ENCODE measurements around the gene GOLGA6A. TPM values are rescaled to one million over a fixed set of nuclear protein-coding genes. Genes with fewer than 3 reads are reported as not detected.

The GOLGA6A gene
- total and polyA plus RNA-seq, 9 of the 15 experiments (the other 6 are each of a cell fraction or from before 2014, with no cell fraction given), result not detected

DNA sequence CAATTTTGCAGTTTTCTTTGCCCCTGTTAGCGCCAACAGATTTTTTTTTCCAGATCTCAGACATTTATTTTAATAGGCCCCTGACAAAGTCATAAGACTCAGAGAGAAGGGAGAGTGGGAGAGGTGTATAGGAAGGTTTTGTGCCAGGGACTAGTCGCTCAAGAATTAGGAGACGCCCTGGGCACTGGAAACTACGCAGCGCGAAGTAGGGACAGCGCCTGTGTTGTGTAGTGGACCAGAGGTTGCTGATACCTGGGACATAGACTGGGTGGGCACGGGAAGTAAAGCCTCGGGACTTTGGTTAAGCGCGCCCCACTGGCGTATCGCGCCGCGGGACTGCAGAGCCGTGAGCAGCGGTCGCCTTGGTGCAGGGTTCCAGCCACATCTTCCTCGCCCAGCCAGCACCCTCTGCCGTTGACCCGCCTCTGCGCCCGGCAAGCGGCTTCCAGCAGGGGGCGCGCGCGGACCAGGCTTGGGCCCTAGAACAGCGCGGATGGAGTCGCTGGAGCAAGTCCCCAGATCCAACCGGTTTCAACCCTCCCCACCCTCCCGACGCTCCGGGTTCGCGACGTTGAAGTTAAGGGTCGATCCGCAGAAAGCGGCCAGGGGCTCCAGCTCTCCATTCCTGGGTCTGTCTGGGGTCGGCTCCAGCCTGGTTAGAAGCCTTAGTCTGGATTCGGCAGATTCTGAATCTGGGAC, 45.1 kb upstream of the GOLGA6A start (continued):
- TF ChIP-seq, protein P1, sequence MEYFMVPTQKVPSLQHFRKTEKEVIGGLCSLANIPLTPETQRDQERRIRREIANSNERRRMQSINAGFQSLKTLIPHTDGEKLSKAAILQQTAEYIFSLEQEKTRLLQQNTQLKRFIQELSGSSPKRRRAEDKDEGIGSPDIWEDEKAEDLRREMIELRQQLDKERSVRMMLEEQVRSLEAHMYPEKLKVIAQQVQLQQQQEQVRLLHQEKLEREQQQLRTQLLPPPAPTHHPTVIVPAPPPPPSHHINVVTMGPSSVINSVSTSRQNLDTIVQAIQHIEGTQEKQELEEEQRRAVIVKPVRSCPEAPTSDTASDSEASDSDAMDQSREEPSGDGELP (CRISPR knock-in tag; IDR thresholded peaks at IDR 0.05; ENCODE audit: borderline replicate concordance), result peak; percentile 68; the same call in 1 of the 2 replicates
- TF ChIP-seq, protein P2, sequence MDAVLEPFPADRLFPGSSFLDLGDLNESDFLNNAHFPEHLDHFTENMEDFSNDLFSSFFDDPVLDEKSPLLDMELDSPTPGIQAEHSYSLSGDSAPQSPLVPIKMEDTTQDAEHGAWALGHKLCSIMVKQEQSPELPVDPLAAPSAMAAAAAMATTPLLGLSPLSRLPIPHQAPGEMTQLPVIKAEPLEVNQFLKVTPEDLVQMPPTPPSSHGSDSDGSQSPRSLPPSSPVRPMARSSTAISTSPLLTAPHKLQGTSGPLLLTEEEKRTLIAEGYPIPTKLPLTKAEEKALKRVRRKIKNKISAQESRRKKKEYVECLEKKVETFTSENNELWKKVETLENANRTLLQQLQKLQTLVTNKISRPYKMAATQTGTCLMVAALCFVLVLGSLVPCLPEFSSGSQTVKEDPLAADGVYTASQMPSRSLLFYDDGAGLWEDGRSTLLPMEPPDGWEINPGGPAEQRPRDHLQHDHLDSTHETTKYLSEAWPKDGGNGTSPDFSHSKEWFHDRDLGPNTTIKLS (IDR thresholded peaks at IDR 0.05; ENCODE audit: borderline replicate concordance, low read depth), result no peak
- TF ChIP-seq, protein P3, sequence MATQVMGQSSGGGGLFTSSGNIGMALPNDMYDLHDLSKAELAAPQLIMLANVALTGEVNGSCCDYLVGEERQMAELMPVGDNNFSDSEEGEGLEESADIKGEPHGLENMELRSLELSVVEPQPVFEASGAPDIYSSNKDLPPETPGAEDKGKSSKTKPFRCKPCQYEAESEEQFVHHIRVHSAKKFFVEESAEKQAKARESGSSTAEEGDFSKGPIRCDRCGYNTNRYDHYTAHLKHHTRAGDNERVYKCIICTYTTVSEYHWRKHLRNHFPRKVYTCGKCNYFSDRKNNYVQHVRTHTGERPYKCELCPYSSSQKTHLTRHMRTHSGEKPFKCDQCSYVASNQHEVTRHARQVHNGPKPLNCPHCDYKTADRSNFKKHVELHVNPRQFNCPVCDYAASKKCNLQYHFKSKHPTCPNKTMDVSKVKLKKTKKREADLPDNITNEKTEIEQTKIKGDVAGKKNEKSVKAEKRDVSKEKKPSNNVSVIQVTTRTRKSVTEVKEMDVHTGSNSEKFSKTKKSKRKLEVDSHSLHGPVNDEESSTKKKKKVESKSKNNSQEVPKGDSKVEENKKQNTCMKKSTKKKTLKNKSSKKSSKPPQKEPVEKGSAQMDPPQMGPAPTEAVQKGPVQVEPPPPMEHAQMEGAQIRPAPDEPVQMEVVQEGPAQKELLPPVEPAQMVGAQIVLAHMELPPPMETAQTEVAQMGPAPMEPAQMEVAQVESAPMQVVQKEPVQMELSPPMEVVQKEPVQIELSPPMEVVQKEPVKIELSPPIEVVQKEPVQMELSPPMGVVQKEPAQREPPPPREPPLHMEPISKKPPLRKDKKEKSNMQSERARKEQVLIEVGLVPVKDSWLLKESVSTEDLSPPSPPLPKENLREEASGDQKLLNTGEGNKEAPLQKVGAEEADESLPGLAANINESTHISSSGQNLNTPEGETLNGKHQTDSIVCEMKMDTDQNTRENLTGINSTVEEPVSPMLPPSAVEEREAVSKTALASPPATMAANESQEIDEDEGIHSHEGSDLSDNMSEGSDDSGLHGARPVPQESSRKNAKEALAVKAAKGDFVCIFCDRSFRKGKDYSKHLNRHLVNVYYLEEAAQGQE (IDR thresholded peaks at IDR 0.05; ENCODE audit: borderline replicate concordance), result peak; percentile 97
- TF ChIP-seq, protein P3 (CRISPR knock-in tag; IDR thresholded peaks at IDR 0.05; ENCODE audit: low read depth), result no peak
- TF ChIP-seq RAD21 (CRISPR knock-in tag; conservative IDR thresholded peaks at IDR 0.05 in 1 of 2, IDR thresholded peaks at IDR 0.05 in 1 of 2), result peak; percentile 90 to 97
- no peak for TF ChIP-seq MEF2A (IDR thresholded peaks at IDR 0.05; ENCODE audit: control insufficient read depth, low read depth, low read length)
- TF ChIP-seq, protein P4, sequence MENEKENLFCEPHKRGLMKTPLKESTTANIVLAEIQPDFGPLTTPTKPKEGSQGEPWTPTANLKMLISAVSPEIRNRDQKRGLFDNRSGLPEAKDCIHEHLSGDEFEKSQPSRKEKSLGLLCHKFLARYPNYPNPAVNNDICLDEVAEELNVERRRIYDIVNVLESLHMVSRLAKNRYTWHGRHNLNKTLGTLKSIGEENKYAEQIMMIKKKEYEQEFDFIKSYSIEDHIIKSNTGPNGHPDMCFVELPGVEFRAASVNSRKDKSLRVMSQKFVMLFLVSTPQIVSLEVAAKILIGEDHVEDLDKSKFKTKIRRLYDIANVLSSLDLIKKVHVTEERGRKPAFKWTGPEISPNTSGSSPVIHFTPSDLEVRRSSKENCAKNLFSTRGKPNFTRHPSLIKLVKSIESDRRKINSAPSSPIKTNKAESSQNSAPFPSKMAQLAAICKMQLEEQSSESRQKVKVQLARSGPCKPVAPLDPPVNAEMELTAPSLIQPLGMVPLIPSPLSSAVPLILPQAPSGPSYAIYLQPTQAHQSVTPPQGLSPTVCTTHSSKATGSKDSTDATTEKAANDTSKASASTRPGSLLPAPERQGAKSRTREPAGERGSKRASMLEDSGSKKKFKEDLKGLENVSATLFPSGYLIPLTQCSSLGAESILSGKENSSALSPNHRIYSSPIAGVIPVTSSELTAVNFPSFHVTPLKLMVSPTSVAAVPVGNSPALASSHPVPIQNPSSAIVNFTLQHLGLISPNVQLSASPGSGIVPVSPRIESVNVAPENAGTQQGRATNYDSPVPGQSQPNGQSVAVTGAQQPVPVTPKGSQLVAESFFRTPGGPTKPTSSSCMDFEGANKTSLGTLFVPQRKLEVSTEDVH (IDR thresholded peaks at IDR 0.05; ENCODE audit: low read depth, partially characterized antibody), result no peak
- TF ChIP-seq FOXJ3 (CRISPR knock-in tag; IDR thresholded peaks at IDR 0.05), result no peak
- TF ChIP-seq, protein P5, sequence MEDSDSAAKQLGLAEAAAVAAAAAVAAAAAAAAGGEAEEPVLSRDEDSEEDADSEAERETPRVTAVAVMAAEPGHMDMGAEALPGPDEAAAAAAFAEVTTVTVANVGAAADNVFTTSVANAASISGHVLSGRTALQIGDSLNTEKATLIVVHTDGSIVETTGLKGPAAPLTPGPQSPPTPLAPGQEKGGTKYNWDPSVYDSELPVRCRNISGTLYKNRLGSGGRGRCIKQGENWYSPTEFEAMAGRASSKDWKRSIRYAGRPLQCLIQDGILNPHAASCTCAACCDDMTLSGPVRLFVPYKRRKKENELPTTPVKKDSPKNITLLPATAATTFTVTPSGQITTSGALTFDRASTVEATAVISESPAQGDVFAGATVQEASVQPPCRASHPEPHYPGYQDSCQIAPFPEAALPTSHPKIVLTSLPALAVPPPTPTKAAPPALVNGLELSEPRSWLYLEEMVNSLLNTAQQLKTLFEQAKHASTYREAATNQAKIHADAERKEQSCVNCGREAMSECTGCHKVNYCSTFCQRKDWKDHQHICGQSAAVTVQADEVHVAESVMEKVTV (CRISPR knock-in tag; IDR thresholded peaks at IDR 0.05), result peak; percentile 90
- TF ChIP-seq ZEB2 (IDR thresholded peaks at IDR 0.05), result no peak

Measured in K562 (cell line).